Activated CD4-positive, alpha-beta T cell treated with anti-CD3 and anti-CD28 coated beads, Interleukin-2, amount 50 U/mL, for 24 hours (primary cell): ENCODE measurements around the gene DNAH10.

Experiments used
- DNase-seq, 2 donors: peaks; one replicate each; pipeline ENCODE4 v3.0.0-alpha.2; 2020; ENCODE audit warnings: low read depth in 1 of 2, low spot score in 1 of 2

Gene DNAH10

DNA sequence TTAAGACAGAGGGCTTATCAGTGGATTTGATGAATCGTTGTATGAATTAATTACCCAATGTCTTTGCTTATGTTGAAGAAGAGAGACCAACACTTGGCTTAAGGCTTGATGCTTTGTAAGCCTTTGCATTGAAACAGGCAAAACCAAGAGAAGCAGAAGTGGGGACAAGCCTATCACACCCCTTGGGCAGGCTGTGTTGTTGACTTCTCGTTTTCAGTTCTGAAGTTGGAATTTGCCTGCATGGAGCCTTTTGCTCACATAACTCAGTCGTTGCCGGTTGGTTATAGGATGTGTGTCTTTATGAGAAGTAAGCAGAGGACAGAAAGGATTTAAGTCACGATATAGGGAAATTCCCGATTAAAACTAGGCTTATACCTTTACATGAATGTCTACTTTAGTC lies 115.9 kb downstream of the DNAH10 start:
- DNase-seq: no peak

DNA sequence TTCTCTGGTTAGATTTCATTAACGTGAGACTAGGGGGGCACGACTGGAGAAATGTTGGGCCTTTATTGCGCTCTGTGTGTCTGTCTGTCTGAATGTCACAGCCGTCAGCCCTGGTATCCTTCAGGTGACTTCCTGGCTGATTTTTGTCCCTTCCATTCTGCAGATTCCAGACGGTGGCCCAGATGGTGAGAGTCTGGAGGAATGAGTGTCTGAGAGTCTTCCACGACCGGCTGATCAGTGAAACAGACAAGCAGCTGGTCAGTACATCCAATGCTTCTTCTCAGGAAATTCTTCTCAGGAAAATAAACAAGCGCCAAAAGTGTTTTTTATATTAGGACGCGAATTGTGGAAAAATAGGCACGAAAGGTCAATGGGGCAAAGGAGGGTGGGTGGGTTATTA lies 117.0 kb downstream of the DNAH10 start:
- no peak for DNase-seq

DNA sequence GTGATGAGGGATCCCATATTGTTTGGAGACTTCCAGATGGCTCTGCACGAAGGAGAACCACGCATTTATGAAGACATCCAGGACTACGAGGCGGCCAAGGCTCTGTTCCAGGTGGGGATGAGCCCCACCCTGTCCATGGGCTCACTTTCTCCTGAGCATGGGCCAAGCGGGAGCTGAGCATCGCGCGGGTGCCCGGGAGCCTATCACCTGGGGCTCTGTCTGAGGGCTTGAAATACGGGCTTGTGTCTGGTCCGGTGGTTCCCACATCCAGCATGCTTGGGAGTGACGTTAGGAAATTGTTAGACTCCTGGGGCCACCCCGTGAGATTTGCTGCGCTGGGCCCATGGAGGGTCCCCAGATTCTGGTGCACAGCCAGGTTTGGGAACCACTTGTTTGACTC lies 117.6 kb downstream of the DNAH10 start:
- DNase-seq: no peak

DNA sequence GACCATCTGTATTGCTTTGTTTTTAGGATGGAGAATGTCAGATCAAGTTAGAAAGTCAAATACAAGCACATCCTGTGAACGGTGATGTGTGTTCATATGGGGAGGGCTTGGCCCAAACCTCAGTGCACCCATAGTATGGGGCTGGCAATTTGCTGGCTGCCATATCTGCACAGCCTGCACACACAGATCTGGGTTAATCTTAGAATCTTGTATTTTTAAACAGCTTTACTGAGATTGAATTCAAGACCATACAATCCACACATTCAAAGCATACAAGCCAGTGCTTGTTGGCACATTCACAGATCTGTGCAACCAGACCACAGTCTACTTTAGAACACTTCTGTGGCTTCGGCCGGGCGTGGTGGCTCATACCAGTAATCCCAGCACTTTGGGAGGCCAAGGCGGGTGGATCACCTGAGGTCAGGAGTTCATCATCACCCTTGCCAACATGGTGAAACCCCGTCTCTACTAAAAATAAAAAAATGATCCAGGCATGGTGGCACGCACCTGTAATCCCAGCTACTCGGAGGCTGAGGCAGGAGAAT lies 120.1 kb downstream of the DNAH10 start:
- no peak for DNase-seq

DNA sequence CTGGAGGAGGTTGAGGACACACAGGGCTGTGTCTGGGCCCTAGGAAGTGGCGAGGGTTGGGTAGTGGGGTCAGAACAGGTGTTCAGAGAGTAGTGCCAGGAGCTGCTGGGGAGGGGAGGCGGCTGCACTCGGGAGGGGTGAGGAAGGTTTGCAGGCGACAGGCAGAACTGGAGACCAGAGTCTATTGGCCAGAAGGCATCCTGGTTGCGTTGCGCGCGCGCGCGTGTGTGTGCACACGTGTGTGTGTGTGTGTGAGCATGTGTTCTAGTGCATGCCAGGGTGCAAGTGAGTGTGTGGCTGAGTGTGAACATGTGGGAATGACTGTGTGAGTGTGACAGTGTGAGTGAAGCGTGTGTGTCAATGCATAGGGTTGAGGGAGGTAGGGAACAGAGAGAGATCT lies 124.2 kb downstream of the DNAH10 start:
- DNase-seq: no peak

DNA sequence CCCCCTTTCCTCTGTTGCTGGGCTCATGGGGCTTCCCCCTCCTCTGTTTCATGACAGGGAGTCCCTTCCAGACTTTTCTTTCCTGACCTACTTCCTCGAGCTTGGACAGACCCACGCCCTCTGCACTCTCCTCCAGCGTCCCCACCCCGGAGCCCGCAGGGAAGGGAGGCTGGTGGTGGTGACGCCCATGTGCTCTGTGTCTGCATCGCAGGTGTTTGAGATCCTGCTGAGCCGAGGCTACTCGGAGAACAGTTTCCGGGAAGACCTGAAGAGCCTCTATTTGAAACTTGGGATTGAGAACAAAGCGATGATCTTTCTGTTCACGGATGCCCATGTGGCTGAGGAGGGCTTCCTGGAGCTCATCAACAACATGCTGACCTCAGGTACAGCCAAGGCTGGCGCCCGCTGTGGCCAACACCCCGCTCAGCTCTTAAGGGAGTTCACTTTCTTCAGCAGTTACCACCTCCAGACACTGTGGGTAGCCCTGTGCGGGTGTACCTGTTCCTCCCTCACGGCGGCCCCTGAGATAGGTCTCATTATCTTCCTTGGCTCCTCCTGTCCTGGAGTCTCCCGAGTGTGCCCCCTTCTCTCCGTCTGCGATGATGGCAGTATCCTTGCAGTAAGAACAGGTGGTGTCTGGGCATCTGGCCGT lies 125.0 kb downstream of the DNAH10 start:
- no peak for DNase-seq

DNA sequence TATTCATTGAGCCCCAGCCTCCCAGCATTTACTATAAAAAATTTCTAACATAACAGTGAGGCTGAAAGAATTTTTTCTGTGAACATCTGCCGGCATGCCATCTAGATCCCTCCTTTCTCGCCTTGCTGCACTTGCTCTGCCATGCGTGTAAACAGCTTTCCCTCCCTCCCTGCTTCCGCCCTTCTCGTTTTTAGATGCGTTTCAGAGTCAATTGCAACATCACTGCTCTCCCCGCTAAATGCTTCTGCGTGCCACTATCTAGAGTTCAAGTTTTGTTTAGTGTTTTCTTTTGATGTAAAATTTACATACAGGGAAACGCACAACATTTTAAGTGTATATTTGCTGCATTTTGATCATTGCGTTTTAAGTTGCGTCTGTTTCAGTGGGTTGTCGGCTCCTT lies 126.9 kb downstream of the DNAH10 start:
- no peak for DNase-seq

DNA sequence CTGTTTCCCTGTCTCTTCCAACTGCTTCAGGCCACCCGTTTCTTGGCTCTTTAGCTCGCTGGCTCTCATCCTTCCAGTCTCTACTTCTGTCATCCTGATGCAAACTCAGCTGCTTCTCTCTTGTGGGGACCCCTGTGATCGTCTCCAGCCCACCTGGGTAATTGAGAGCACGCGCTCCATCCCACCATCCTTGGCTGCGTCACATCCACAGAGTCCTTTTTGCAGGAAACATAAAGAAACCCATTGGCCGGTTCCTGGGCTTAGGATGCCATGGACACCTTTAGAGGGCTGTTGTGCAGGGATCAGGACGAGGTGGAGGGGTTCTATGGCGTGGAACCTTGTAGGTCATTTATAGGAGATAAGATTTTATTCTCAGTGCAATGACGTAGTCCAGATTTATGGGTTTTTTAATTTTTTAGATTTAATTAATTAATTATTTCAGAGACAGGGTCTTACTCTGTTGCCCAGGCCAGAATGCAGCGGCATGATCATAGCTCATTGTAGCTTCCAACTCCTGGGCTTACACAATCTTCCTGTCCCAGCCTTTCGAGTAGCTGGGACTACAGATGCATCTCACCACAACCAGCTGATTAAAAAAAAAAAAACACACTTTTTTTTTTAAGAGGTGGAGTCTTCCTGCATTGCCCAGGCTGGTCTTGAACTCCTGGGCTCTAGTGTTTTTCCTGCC lies 127.9 kb downstream of the DNAH10 start:
- no peak for DNase-seq

DNA sequence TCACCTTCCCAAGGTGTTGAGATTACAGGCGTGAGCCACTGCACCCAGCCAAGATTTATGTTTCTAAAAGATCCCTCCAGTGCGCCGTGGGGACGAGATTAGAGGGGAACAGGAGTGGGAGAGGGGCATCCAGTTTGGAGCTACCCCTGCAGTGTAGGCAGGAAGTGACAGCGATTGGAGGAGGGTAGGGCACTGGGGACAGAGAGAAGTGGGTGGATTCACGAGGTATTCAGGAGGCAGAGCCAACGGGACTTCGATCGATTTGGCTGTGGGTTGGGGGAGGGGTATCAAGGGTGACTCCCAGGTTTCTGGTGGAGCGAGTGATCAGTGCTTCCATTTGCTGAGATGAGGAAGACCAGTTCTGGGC lies 128.4 kb downstream of the DNAH10 start:
- no peak for DNase-seq

DNA sequence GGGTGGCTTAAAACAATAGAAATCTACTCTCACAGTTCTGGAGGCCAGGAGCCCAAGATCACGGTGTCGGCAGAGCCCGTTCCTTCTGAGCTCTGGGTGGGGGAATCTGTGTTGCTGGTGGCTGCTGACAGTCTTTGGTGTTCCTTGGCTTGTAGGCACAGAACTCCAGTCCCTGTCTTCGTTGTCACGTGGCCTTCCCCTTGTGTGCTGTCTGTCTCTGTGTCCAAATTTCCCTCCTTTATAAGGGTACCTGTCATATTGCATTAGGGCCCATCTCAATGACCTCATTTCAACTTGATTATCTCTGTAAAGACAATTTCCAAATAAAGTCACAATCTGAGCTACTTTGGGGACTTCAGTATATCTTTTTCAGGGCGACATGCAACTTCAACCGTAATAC lies 128.9 kb downstream of the DNAH10 start:
- no peak for DNase-seq

DNA sequence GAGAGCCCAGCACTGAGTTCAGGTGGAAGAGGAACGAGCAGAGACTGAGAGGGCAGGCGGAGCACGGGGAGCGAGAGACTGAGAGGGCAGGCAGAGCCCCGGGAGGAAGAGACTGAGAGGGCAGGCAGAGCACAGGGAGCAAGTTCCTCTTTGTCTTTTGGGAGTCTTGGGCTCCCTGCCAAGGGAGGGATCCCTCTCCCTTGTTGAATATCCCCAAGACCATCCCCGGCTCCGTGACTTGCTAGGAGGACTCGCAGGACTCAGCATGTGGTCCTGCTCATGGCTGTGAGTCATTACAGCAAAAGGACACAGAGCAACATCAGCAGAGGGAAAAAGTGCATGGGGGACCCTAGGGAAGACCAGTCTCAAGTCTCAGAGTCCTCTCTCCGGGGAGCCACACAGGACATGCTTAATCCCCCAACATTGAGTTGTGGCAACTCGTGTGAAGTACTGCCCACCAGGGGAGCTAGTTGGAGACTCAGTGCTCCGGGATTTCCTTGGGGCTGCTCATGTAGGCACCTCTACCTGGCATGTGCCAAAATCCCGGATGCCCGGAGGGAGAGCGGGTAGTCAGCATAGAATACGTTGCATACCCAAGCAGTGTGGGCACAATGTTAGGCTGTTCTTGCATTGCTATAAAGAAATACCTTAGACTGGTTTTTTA lies 129.5 kb downstream of the DNAH10 start:
- DNase-seq: no peak

DNA sequence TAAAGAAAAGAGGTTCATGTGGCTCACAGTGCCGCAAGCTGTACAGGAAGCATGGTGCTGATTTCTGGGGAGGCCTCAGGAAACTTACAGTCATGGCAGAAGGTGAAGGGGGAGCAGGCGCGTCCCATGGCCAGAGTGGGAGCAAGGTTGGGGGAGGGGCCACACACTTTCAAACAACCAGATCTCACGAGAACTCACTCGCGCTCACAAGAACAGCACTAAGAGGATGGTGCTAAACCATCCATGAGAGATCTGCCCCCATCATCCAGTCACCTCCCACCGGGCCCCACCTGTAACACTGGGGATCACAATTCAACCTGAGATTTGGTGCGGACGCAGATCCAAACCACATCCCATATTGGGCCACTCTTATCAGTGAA lies 130.1 kb downstream of the DNAH10 start:
- no peak for DNase-seq

DNA sequence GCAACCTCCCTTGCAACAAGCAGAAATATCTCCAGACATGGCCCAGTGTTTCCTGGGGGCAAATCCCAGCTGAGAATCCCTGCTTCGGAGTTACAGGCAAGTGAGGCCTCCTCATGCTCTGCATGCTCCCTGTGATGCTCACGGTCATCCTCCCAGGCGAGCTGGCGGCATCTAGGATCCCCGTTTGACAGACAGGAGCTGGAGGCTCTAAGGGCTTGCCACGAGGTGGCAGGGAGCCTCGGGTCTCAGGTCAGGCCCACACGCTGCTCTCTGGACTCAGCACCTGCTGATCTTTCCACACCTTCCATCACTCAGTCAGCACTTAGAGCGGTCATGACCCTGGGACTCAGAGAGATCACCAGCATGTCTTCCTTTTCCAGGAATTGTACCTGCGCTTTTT lies 130.8 kb downstream of the DNAH10 start:
- no peak for DNase-seq

DNA sequence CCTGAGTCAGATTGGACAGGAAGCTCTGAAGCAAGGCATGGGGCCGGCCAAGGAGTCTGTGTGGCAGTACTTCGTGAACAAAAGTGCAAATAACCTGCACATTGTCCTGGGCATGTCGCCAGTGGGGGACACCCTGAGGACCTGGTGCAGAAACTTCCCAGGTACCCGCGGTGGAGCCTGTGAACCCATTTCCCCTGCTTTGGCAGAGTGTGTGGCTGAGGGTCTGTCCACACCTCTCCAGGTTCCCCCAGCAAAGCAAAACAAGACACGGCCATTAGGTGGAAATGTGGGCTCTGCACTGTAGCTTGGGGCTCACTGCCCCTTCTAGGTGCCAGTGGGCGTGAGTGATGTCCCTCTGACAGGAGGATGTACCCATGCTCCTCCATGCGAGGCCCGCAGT lies 131.2 kb downstream of the DNAH10 start:
- DNase-seq: no peak

DNA sequence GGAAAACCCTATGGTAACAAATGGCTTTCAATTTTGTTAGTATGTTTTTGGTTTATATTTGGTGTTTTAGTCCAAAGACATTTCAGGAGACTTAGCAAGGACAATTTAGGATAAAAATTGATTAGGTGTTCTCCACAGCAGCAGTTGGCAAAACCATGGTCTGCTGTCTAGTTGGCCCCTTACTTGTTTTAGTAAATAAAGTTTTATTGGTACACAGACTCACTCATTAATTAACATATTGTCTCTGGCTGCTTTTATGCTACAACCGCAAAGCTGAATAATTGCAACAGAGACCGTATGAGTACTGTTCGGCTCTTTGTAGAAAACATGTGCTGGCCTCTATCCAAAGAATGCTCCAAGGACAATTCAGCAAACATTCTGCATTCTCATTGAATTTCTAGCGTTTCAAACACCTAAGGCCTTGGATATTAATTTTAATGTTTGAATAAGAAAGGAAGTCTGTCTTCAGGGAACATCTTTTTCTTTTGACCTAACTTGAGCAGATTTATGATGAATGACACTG lies 132.8 kb downstream of the DNAH10 start:
- no peak for DNase-seq

DNA sequence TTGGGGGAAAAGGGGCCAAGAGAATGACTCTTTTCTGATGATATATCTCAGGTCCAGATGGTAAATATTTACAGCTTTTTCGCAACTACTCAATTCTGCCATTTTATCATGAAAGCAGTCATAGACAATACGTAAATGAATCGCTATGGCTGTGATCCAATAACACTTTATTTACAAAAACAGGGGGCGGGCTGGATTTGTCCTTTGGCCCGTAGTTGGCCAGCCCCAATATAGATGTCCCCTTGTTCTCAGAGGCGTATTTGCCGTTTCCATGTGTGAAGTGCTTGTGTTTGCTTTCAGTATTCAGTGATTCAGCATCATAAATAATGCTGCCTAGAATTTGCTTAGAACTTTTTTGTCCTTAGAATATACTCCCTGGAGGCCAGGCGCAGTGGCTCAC lies 133.3 kb downstream of the DNAH10 start:
- no peak for DNase-seq

DNA sequence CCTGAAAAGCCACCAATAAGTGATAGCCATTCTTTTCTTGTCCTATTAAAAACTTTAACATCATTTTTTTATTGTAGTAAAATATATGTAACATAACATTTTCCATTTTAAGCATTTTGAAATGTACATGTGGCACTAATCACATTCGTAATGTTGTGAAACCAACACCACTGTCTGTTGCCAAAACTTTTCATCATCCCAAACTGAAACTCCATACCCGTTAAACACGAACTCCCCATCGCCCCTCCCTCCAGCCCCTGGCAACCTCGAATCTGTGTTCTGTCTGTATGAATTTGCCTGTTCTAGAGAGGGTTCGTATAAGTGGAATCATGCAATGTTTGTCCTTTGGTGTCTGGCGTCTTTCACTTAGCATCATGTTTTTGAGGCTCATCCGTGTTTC lies 134.7 kb downstream of the DNAH10 start:
- DNase-seq: no peak

DNA sequence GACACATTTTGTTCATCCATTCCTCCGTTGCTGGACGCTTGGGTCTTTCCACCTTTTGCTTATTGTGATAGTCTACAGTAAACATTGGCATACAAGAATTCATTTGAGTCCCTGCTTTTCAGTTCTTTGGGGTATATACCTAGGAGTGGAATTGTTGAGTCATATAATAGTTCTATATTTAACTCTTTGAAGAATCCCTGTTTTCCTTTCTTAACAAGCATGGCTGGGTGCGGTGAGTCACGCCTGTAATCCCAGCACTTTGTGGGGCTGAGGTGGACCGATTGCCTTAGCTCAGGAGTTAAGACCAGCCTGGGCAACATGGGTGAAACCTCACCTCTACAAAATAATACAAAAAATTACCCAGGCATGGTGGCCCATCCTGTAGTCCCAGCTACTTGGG lies 135.1 kb downstream of the DNAH10 start:
- DNase-seq: no peak

DNA sequence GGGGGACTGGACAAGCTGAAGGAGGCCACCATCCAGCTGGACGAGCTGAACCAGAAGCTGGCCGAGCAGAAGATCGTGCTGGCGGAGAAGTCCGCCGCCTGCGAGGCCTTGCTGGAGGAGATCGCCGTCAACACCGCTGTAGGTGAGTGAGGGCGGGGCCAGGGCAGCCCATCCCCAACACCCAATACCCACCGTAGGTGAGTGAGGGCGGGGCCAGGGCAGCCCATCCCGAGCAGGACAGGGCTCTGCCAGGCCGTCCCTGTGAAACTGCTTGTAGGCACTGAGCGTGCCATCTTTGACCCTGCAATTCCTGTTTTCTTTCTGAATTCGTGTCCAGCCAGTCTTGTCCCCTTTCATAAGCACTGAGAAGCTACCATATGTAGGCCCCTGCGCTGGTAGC lies 136.6 kb downstream of the DNAH10 start:
- DNase-seq: no peak

DNA sequence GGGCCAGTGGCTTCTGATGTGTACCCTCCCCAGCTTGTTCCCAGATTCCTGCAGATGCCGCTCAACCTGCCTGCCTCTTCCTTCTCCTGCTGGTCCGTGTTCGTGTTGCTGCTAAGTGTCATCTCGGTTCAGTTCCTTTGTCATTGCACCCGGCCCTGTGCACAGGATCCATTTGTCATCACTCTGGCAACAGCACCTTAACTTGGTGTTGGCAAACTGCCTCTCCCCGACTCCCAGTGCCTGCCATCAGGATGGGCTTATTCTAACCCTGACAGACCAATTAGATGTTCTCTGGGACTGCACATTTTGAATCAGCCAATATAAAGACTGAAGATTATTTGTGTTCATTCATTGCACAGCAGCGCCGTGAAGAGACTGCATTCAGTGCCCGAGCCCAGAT lies 137.3 kb downstream of the DNAH10 start:
- no peak for DNase-seq

DNA sequence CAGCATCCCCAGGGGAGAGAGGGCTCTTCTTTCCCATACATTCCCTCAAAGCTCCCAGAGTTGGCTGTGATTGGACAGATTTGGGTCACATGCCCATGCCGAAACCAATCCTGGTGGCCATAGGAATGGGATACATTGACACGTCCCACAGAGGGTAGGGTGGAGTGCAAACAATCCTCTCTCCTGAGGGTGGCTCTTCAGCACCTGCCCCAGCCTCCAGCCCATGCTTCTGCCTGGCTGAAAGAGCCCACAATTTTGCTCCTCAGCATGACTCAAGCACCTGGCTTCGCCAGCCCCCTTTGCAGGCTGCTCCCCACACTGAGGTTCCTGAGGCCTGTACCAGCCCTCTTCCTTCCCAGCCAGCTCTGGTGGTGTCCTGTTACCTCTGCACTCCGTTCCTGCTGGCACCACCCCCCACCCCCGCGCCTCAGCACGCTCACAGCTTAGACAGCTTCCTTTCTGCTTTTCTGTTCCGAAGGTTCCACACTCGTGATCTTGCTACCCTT lies 138.8 kb downstream of the DNAH10 start:
- DNase-seq: no peak

DNA sequence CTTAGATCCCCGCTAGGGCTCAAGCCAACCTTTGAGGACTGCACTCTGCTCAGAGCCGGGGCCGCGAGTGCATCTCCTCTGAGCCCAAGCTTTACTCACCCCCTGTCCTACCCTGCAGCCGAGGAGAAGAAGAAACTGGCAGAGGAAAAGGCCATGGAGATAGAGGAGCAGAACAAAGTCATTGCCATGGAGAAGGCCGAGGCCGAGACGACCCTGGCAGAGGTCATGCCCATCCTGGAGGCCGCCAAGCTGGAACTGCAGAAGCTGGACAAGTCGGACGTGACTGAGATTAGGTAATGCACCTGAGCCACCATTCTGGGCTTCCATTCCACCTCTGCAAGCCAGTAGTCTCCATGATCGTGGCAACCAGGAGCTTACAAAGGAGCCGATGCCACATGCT lies 140.7 kb downstream of the DNAH10 start:
- DNase-seq: no peak
